Measurements from ENCODE around the gene ALDH1A3. TPM values are rescaled to one million over a fixed set of nuclear protein-coding genes. Genes with fewer than 3 reads are reported as not detected.

The ALDH1A3 gene
- polyA plus RNA-seq, 1 of the 3 experiments (the other 2 are of a cell fraction) = 4.4 TPM

GRCh38 chr15:100924436-100924835 is 44.8 kb downstream of the ALDH1A3 start:
- no peaks in the 10 kb centered on the region for H4K20me1 ChIP-seq (ENCODE audit: insufficient read depth)
- H3K36me3 ChIP-seq (replicated peaks in 1 of 2; ENCODE audit: control insufficient read depth in 1 of 2, insufficient read depth in 2 of 2, low read length in 1 of 2) = peaks cover 0 to 13% of the 10 kb centered on the region in 2 experiments
- no peaks in the 10 kb centered on the region for H3K9me2 ChIP-seq
- H3K9me3 ChIP-seq = no peaks in the 10 kb centered on the region
- no peak overlapping the region for H2AFZ ChIP-seq (ENCODE audit: low read depth)
- H3F3A ChIP-seq (replicated peaks; ENCODE audit: insufficient read depth) = peaks cover 11% of the 10 kb centered on the region
- DNase-seq = no peak
- no peak overlapping the region for H3K4me2 ChIP-seq
- WGBS (ENCODE audit: low lambda C conversion rate) = 93% methylated on average over 11 of the region's 11 CpGs
- ChIA-PET POLR2A (no interaction called here), CTCF (interaction anchor here (1.0 to 1.7 kb wide), 2 partner anchors 82 to 84 kb away, joined by 5 read pairs; no protein-coding TSS in a partner anchor)
- peaks cover 4% of the 10 kb centered on the region; the same call in 1 of the 2 replicates for H3K79me2 ChIP-seq (ENCODE audit: insufficient read depth)
- H3K4me1 ChIP-seq (ENCODE audit: control insufficient read depth in 1 of 2, insufficient read depth in 2 of 2, low read depth in 1 of 2, low read length in 1 of 2) = peaks cover 0 to 13% of the 10 kb centered on the region in 2 experiments; a peak in 1 of 4 replicates
- H3K9ac ChIP-seq = no peak overlapping the region
- H3K27me3 ChIP-seq (ENCODE audit: insufficient read depth) = no peaks in the 10 kb centered on the region
- no peak overlapping the region for H3K4me3 ChIP-seq (ENCODE audit: low read depth in 2 of 2, low read length in 1 of 2)
- TF ChIP-seq SMC3 (IDR thresholded peaks at IDR 0.05; ENCODE audit: low read depth, low read length) (no peak), YY1 (IDR thresholded peaks at IDR 0.05; ENCODE audit: low read depth) (no peak), GABPA (IDR thresholded peaks at IDR 0.05; ENCODE audit: low read depth) (no peak), JUND (IDR thresholded peaks at IDR 0.05) (no peak), IRF3 (IDR thresholded peaks at IDR 0.05; ENCODE audit: low read depth, low read length) (no peak), FOXM1 (IDR thresholded peaks at IDR 0.05; ENCODE audit: low read depth) (no peak), POLR2AphosphoS5 (IDR thresholded peaks at IDR 0.05; ENCODE audit: low read depth, low read length) (no peak), RAD21 (IDR thresholded peaks at IDR 0.05; ENCODE audit: low read length) (no peak), NRF1 (IDR thresholded peaks at IDR 0.05; ENCODE audit: low read depth, low read length) (no peak), SIN3A (IDR thresholded peaks at IDR 0.05; ENCODE audit: borderline replicate concordance, low read depth, low read length) (no peak), MEF2A (IDR thresholded peaks at IDR 0.05; ENCODE audit: borderline replicate concordance, low read depth) (no peak), EP300 (IDR thresholded peaks at IDR 0.05; ENCODE audit: borderline replicate concordance in 1 of 2, low read depth in 1 of 2, low read length in 1 of 2) (no peak), MXI1 (IDR thresholded peaks at IDR 0.05; ENCODE audit: low read depth, low read length) (no peak), TCF12 (IDR thresholded peaks at IDR 0.05) (no peak), ELF1 (IDR thresholded peaks at IDR 0.05) (no peak), USF2 (IDR thresholded peaks at IDR 0.05; ENCODE audit: borderline replicate concordance, low read depth, low read length) (no peak), TAF1 (IDR thresholded peaks at IDR 0.05; ENCODE audit: borderline replicate concordance, low read depth, low read length) (no peak), PBX3 (IDR thresholded peaks at IDR 0.05) (no peak), TEAD4 (IDR thresholded peaks at IDR 0.05; ENCODE audit: borderline replicate concordance, insufficient read depth) (no peak), USF1 (IDR thresholded peaks at IDR 0.05; ENCODE audit: borderline replicate concordance, low read depth) (no peak)
- no peak overlapping the region for H3K27ac ChIP-seq (ENCODE audit: low read depth in 2 of 2, low read length in 1 of 2)
